ENCODE measurements around the gene TPCN2. TPM values are rescaled to one million over a fixed set of nuclear protein-coding genes. Genes with fewer than 3 reads are reported as not detected.

TPCN2 gene
- total and polyA plus RNA-seq, 9 of the 15 experiments (the other 6 are each of a cell fraction or from before 2014, with no cell fraction given) = 0.66 to 10.2 (median 4.6) TPM

DNA sequence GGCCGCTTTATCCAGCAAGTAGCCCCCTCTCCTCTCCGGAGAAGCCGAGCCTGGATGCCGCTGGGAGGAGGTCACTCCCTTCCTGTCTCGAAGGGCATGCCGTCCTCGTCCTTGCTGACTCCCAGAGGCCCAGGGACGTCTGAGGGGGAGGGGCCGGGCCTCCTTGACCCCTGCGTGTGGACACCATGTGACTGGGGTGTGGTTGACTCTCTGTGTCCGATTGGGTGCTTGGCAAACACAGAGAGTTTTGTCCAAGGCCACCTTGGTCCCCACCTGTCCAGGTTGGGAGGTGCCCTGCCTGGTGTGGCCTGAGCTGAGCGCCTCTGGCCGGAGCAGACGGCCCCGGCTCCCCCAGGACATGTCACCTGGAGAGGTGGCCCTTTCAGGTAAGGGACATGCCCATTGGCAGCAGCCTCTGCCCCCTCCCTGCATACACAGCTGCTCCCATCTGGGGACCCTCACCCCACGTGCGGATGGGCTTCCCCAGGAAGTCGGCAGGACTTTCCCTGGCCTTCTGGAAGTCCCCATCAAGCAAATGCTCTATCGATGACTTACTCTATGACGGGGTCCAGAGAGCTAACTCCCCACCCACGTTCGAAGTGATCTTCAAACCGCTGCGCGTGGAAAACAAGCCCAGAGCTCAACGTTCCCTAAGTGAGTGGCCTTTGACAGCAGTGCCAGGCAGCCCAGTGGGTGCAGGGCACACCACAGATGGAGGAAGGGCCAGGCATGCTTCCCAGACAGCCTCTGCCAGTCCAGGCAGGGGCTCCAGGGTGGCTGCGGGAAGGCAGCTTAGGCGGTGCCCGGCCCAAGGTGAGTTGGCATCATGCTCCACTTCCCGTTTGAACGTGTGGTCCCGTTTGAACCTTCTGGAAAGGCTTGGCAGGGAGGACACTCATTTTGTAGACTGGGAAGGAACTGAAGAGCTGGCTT, 106.8 kb downstream of the TPCN2 start, which contains the start of gene SMIM38 (continued):
- TF ChIP-seq SIN3B (IDR thresholded peaks at IDR 0.05; ENCODE audit: low read depth) (no peak), SMAD4 (CRISPR knock-in tag; conservative IDR thresholded peaks at IDR 0.05) (0 out of 2 replicates have a peak, but pooled peaks have one; percentile 18), L3MBTL2 (IDR thresholded peaks at IDR 0.05) (peak; percentile 58; the same call in 1 of the 2 replicates), POLR2G (IDR thresholded peaks at IDR 0.05; ENCODE audit: low read depth, low read length) (peak; percentile 44; the same call in 1 of the 2 replicates), FOXA1 (IDR thresholded peaks at IDR 0.05; ENCODE audit: borderline replicate concordance) (no peak), RBFOX2 (IDR thresholded peaks at IDR 0.05; ENCODE audit: low read depth, low read length) (peak; percentile 35), CBFA2T3 (IDR thresholded peaks at IDR 0.05) (no peak), GABPB2 (CRISPR knock-in tag; conservative IDR thresholded peaks at IDR 0.05) (no peak), ZNF165 (CRISPR knock-in tag; IDR thresholded peaks at IDR 0.05; ENCODE audit: borderline replicate concordance) (no peak), GATAD2B (IDR thresholded peaks at IDR 0.05; ENCODE audit: borderline replicate concordance) (no peak), NR2C1 (IDR thresholded peaks at IDR 0.05) (peak; percentile 63; the same call in 1 of the 2 replicates), NR2C1 (tag; IDR thresholded peaks at IDR 0.05) (peak; percentile 83), YBX1 (IDR thresholded peaks at IDR 0.05) (no peak), ZFP30 (CRISPR knock-in tag; IDR thresholded peaks at IDR 0.05; ENCODE audit: borderline replicate concordance) (no peak), NR2F6 (CRISPR knock-in tag; IDR thresholded peaks at IDR 0.05) (no peak), PRMT5 (CRISPR knock-in tag; IDR thresholded peaks at IDR 0.05) (no peak), ZNF668 (CRISPR knock-in tag; IDR thresholded peaks at IDR 0.05) (no peak), RAD21 (CRISPR knock-in tag; conservative IDR thresholded peaks at IDR 0.05 in 1 of 2, IDR thresholded peaks at IDR 0.05 in 1 of 2) (no peak), POLR3G (IDR thresholded peaks at IDR 0.05; ENCODE audit: extremely low read depth, insufficient read length, insufficient replicate concordance) (no peak), THRA (IDR thresholded peaks at IDR 0.05) (no peak), TEAD1 (CRISPR knock-in tag; IDR thresholded peaks at IDR 0.05) (no peak), GABPA (tag; conservative IDR thresholded peaks at IDR 0.05; ENCODE audit: low read depth) (no peak), MED1 (CRISPR knock-in tag; IDR thresholded peaks at IDR 0.05; ENCODE audit: borderline replicate concordance) (no peak), FOXK2 (conservative IDR thresholded peaks at IDR 0.05 in 1 of 2, IDR thresholded peaks at IDR 0.05 in 1 of 2; ENCODE audit: low read depth in 2 of 2) (0 out of 4 replicates have a peak, but pooled peaks have one; percentile 16 to 25)
- TF ChIP-seq, protein P1, sequence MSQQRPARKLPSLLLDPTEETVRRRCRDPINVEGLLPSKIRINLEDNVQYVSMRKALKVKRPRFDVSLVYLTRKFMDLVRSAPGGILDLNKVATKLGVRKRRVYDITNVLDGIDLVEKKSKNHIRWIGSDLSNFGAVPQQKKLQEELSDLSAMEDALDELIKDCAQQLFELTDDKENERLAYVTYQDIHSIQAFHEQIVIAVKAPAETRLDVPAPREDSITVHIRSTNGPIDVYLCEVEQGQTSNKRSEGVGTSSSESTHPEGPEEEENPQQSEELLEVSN (IDR thresholded peaks at IDR 0.05; ENCODE audit: borderline replicate concordance in 1 of 2, extremely low read depth in 1 of 2, insufficient read depth in 1 of 2, insufficient read length in 1 of 2, low read depth in 1 of 2, low read length in 1 of 2, poor library complexity in 1 of 2, severe bottlenecking in 1 of 2) = peak in 1 of 2 experiments; percentile 20

All from K562 (cell line).